HepG2 (cell line): Measurements from ENCODE around the gene HSPA1A. TPM values are rescaled to one million over a fixed set of nuclear protein-coding genes. Genes with fewer than 3 reads are reported as not detected.
A peak's percentile ranks its signal among the peaks of the same experiment; 100 is the strongest.

Experiments
- MAFF ChIP-seq: IDR thresholded peaks from 2 replicates; pipeline ENCODE4 v1.6.1; 2011; ENCODE audit warnings: low read depth, low read length, improper control_type of control experiment
- NFE2 ChIP-seq: sonication (generic); formaldehyde crosslinking; IDR thresholded peaks from 2 replicates; pipeline ENCODE4 v1.4.0; 2020; ENCODE audit warnings: missing genetic modification reagents
- PHB2 ChIP-seq: fragments of 450-650 bp; IDR thresholded peaks from 2 replicates; pipeline ENCODE4 v1.6.1; 2018; ENCODE audit not compliant: partially characterized antibody
- SMC3 ChIP-seq: IDR thresholded peaks from 2 replicates; pipeline ENCODE4 v1.6.1; 2011; ENCODE audit warnings: low read length, improper control_type of control experiment
- THAP11 ChIP-seq: IDR thresholded peaks from 2 replicates; pipeline ENCODE4 v1.6.1; 2016; ENCODE audit warnings: missing biosample characterization, missing genetic modification reagents
- UBTF ChIP-seq: sonication (generic); formaldehyde crosslinking; IDR thresholded peaks from 2 replicates; pipeline ENCODE4 v1.4.0; 2020; ENCODE audit warnings: mild to moderate bottlenecking, missing genetic modification reagents
- XBP1 ChIP-seq: sonication (generic); formaldehyde crosslinking; IDR thresholded peaks from 2 replicates; pipeline ENCODE4 v1.5.0; 2020; ENCODE audit warnings: missing genetic modification reagents
- ZBTB1 ChIP-seq: sonication (generic); formaldehyde crosslinking; IDR thresholded peaks from 2 replicates; pipeline ENCODE4 v1.4.0; 2020; ENCODE audit warnings: missing genetic modification reagents, borderline replicate concordance
- ZBTB21 ChIP-seq: sonication (generic); formaldehyde crosslinking; IDR thresholded peaks from 2 replicates; pipeline ENCODE4 v1.4.0; 2020; ENCODE audit warnings: missing genetic modification reagents
- ZBTB34 ChIP-seq: sonication (generic); formaldehyde crosslinking; IDR thresholded peaks from 2 replicates; pipeline ENCODE4 v1.8.0; 2022; ENCODE audit warnings: mild to moderate bottlenecking, missing genetic modification reagents
- ZNF501 ChIP-seq: sonication (generic); formaldehyde crosslinking; IDR thresholded peaks from 2 replicates; pipeline ENCODE4 v1.5.1; 2020; ENCODE audit warnings: mild to moderate bottlenecking, moderate library complexity, missing genetic modification reagents
- ZNF574 ChIP-seq: sonication (generic); formaldehyde crosslinking; IDR thresholded peaks from 2 replicates; pipeline ENCODE4 v1.4.0; 2020; ENCODE audit warnings: missing genetic modification reagents
- ZNF83 ChIP-seq: sonication (generic); formaldehyde crosslinking; IDR thresholded peaks from 2 replicates; pipeline ENCODE4 v1.4.0; 2020; ENCODE audit warnings: missing genetic modification reagents, mild to moderate bottlenecking, borderline replicate concordance
- ZSCAN12 ChIP-seq: sonication (generic); formaldehyde crosslinking; IDR thresholded peaks from 2 replicates; pipeline ENCODE4 v1.9.0; 2021; ENCODE audit warnings: mild to moderate bottlenecking, missing genetic modification reagents
- polyA plus RNA-seq, 8 experiments: library from polyadenylated mRNA; depleted of rRNA in 3 of 8; stranded (reverse) in 7 of 8; unstranded in 1 of 8; fragments of >200 nt; fragmentation: Illumina TruSeq in 4 of 8; extraction: Trizol in 4 of 8; gene quantifications; 2 replicates each; pipeline versions ENCODE4 v1.2.1 to v1.2.3, GENCODE V29; 2011 to 2016; ENCODE audit warnings: low read depth in 4 of 8, missing spikeins in 1 of 8, mixed read lengths in 1 of 8; ENCODE audit not compliant: insufficient read depth in 1 of 8
- total RNA-seq, 5 experiments: library from RNA; depleted of rRNA; stranded (reverse); fragments of >200 nt; fragmentation: Illumina TruSeq; extraction: Trizol; gene quantifications; 2 replicates each; pipeline ENCODE4 v1.2.3, GENCODE V29; 2016; ENCODE audit warnings: low read depth in 1 of 5
- TF ChIP-seq, protein P1 (sequence below): sonication (generic); formaldehyde crosslinking; IDR thresholded peaks from 2 replicates; pipeline ENCODE4 v1.5.0; 2020; ENCODE audit warnings: mild to moderate bottlenecking, missing genetic modification reagents

HSPA1A gene
- total and polyA plus RNA-seq, 2 of the 13 experiments (the other 11 are each of a cell fraction or from before 2014, with no cell fraction given), result 44.5 to 85.0 TPM

- peak; percentile 16; the same call in 1 of the 2 replicates for TF ChIP-seq ZBTB34 (CRISPR knock-in tag)
- TF ChIP-seq ZNF501 (CRISPR knock-in tag), result 0 out of 2 replicates have a peak, but pooled peaks have one; percentile 41
- no peak for TF ChIP-seq NFE2 (CRISPR knock-in tag)
- TF ChIP-seq, protein P1, sequence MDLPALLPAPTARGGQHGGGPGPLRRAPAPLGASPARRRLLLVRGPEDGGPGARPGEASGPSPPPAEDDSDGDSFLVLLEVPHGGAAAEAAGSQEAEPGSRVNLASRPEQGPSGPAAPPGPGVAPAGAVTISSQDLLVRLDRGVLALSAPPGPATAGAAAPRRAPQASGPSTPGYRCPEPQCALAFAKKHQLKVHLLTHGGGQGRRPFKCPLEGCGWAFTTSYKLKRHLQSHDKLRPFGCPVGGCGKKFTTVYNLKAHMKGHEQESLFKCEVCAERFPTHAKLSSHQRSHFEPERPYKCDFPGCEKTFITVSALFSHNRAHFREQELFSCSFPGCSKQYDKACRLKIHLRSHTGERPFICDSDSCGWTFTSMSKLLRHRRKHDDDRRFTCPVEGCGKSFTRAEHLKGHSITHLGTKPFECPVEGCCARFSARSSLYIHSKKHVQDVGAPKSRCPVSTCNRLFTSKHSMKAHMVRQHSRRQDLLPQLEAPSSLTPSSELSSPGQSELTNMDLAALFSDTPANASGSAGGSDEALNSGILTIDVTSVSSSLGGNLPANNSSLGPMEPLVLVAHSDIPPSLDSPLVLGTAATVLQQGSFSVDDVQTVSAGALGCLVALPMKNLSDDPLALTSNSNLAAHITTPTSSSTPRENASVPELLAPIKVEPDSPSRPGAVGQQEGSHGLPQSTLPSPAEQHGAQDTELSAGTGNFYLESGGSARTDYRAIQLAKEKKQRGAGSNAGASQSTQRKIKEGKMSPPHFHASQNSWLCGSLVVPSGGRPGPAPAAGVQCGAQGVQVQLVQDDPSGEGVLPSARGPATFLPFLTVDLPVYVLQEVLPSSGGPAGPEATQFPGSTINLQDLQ (CRISPR knock-in tag), result no peak
- TF ChIP-seq THAP11 (CRISPR knock-in tag), result peak; percentile 55; the same call in 1 of the 2 replicates
- TF ChIP-seq ZNF83, result no peak
- no peak for TF ChIP-seq SMC3
- TF ChIP-seq MAFF, result no peak
- TF ChIP-seq ZNF574, result peak; percentile 62
- TF ChIP-seq ZSCAN12 (CRISPR knock-in tag), result no peak; the same call in 1 of the 2 replicates
- peak; percentile 70; the same call in 1 of the 2 replicates for TF ChIP-seq UBTF (CRISPR knock-in tag)
- TF ChIP-seq PHB2, result no peak
- no peak for TF ChIP-seq ZBTB1
- TF ChIP-seq ZBTB21 (CRISPR knock-in tag), result no peak
- no peak; the same call in 1 of the 2 replicates for TF ChIP-seq XBP1
Observed at GRCh38 chr6:31815025-31815838, at the start of gene HSPA1A, which contains the start of gene HSPA1L (continued).
